Coronary artery (tissue), 2 donors: Measurements from ENCODE around the gene GPRC5D.
A peak's percentile ranks its signal among the peaks of the same experiment; 100 is the strongest.

Experiments
- DNase-seq: peaks from one replicate; pipeline ENCODE4 v3.0.0-alpha.2; 2017; ENCODE audit warnings: low spot score
- H3K27ac ChIP-seq, 2 donors: fragments of 200-600 bp; sonication (generic); one replicate each; pipeline ENCODE4 v1.5.1; 2016 to 2019
- H3K4me3 ChIP-seq: fragments of 200-600 bp; sonication (generic); 2 replicates; pipeline ENCODE4 v1.5.1; 2016; ENCODE audit warnings: mild to moderate bottlenecking, moderate library complexity
- TF ChIP-seq, protein P1 (sequence below): fragments of 200-600 bp; sonication (generic); IDR thresholded peaks from one replicate; pipeline ENCODE4 v1.5.1; 2019; ENCODE audit warnings: antibody characterized with exemption

Gene GPRC5D

DNA sequence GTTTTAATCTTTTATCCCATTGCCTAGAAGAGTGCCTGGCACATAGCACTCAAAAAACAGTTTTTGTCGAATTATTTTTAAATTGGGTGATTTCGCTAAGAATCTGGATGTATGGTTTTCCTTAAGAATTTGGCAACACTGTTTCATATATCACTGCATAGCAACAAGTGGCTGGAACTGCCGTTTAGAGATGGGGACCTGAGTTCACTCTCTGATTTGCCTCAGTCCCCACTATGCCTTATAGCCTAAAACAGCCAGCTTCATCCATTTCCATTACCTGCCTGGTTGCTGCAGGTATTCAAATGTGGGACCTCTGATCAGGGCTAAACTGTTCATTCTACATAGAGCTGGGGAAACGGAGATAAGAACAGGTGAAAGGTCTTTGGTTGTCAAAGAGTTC lies 46.3 kb upstream of the GPRC5D start:
- TF ChIP-seq, protein P1, sequence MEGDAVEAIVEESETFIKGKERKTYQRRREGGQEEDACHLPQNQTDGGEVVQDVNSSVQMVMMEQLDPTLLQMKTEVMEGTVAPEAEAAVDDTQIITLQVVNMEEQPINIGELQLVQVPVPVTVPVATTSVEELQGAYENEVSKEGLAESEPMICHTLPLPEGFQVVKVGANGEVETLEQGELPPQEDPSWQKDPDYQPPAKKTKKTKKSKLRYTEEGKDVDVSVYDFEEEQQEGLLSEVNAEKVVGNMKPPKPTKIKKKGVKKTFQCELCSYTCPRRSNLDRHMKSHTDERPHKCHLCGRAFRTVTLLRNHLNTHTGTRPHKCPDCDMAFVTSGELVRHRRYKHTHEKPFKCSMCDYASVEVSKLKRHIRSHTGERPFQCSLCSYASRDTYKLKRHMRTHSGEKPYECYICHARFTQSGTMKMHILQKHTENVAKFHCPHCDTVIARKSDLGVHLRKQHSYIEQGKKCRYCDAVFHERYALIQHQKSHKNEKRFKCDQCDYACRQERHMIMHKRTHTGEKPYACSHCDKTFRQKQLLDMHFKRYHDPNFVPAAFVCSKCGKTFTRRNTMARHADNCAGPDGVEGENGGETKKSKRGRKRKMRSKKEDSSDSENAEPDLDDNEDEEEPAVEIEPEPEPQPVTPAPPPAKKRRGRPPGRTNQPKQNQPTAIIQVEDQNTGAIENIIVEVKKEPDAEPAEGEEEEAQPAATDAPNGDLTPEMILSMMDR = no peak
- H3K27ac ChIP-seq = no peak overlapping the region
- peak overlapping the region; percentile 85 for H3K4me3 ChIP-seq
- no peak for DNase-seq

DNA sequence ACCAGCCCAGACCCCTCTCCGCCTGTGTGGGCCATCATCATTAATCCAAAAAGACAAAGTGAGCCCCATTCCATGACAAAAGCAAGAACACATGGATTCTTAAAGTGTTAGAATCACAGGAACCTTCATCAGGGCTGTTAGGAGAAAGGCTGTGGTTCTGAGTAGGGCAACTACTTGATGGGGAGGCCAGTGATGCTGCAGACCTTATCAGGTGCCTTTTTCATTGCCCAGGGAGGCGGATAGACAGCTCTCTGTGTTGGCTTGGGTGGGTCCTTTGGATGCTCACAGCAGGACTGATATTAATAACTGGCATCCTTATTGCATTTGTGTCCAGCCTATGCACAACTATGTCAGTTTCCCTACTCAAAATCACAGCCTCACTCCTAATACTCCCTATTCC lies 45.8 kb upstream of the GPRC5D start:
- peak overlapping the region in 1 of 2 donors; percentile 9 for H3K27ac ChIP-seq
- TF ChIP-seq, protein P1 = no peak
- DNase-seq = no peak
- H3K4me3 ChIP-seq = peak overlapping the region; percentile 85

DNA sequence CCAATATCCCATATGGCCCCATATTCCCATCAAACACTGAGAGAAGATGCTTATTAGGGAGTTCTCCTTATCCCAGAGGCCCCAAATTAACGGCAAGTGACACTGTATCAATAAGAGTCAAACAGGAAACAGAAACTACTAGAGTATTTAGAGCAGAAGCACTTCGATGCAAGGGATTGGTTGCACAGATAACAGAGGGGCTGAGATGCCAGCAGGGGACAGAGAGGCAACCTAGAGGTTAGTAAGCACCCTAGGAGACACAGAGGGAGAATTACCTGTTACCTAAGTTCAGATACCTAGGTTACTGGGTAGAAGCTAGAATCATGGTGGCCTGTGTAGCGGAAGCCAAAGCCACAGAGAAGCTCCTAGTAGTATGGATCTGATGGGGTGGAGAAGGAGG lies 45.2 kb upstream of the GPRC5D start:
- TF ChIP-seq, protein P1 = no peak
- Histone ChIP-seq H3K4me3 (no peak overlapping the region), H3K27ac (no peak overlapping the region)
- DNase-seq = no peak

DNA sequence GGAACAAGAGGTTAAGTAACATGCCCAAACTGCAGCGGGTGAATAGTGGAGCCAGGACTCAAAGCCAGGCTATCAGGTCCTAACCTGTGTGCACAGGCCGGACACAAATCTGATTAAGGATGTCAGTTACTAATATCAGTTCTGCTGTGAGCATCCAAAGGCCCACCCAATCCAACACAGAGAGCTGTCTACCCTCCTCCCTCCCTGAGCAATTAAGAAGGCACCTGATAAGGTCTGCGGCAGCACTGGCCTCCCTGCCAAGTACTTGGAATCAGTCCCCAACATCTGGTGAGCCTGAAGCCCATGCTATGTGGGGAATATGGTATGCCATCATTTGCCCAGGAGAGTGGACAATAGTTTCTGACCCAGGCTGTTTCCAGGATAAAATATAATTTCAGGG lies 44.2 kb upstream of the GPRC5D start:
- no peak for DNase-seq
- H3K4me3 ChIP-seq = no peak overlapping the region
- H3K27ac ChIP-seq = no peak overlapping the region
- TF ChIP-seq, protein P1 = no peak

DNA sequence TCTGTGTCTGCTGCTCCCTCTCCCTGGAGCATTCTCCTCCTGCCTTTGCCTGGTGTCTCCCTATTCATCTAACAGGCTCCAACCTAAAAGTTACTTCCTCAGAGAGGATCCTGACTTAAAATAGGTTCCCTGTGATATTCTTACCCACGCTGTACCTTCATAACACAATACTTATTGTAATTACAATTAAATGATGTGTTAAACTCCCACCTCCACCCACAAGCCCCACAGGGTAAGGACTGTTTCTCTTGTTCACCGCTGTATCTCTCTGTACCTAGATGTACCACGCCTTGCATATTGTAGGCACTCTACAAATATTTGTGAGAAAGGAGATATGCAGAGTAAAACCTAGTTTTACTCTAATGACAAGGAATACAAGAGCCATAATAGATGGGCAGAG lies 43.1 kb upstream of the GPRC5D start:
- DNase-seq = no peak
- Histone ChIP-seq H3K4me3 (no peak overlapping the region), H3K27ac (no peak overlapping the region)
- TF ChIP-seq, protein P1 = no peak

DNA sequence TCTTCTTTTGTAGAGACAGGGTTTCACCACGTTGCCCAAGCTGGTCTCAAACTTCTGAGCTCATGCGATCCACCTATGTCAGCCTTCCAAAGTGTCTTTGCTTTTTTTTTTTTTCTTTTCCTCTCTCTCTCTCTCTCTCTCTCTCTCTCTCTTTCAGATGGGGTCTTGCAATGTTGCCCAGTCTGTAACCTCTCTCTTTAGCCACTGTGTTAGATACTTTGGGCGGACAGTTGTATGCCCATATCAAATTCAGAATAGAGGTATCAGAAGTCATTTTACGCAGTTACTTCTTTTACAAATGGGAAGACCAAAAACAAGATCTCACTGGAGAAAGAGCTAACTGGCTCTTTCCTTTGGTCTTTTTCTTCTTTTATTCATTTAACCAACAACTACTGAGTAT lies 41.4 kb upstream of the GPRC5D start:
- TF ChIP-seq, protein P1 = no peak
- no peak for DNase-seq
- Histone ChIP-seq H3K4me3 (no peak overlapping the region), H3K27ac (peak overlapping the region; percentile 64 to 66)

DNA sequence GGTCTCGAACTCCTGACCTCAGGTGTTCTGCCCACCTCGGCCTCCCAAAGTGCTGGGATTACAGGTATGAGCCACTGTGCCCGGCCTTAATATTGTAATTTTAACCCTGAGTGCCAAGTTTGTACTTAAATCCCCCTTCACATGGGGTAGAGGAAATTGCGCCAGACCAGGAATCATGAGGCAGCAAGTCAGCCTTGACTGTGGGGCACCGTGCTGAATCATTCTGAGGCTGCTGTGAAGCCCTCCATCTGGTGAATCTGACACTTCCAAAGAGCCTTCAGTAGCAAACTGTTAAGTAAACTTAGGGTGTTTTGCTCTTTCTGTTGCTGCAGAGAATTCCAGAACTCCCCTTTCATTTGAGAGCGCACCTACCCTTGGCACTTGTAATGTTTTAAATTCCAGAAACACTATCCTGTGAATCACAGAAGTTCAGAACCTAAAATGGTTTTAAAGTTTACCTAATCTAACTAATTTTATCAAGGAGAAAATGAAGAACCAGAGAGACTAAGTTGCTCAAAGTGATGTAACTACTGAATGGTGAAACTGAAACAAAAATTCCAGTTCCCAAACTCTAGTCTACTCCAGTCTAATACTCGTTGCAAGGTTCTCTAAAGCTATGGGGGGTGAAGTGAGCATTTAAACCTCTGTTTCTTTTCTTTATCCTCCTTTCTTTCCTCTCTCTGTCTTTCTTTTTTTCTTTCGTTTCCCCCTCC lies 40.6 kb upstream of the GPRC5D start:
- DNase-seq = peak; percentile 73
- TF ChIP-seq, protein P1 = no peak
- H3K27ac ChIP-seq = peak overlapping the region; percentile 64 to 66
- peak overlapping the region; percentile 17 for H3K4me3 ChIP-seq
